Caco-2 (cell line): ENCODE measurements around the gene SQSTM1. TPM values are rescaled to one million over a fixed set of nuclear protein-coding genes. Genes with fewer than 3 reads are reported as not detected.

ENCODE experiments used
- BruUV-seq: library from RNA; stranded (reverse); fragments of 400-500 nt; replicated peaks from 2 replicates; lab custom pipeline; 2021; lab: Mats Ljungman, UMichigan
- CTCF ChIA-PET: fragments of 300-600 bp; sonication (Branson Sonifier 250); formaldehyde crosslinking; loops from one replicate; lab custom pipeline; 2022; ENCODE audit warnings: antibody characterized with exemption; lab: Charles Lee
- POLR2A ChIA-PET: fragments of 300-600 bp; sonication (Branson Sonifier 250); formaldehyde crosslinking; loops from one replicate; lab custom pipeline; 2022; ENCODE audit warnings: antibody characterized with exemption; lab: Charles Lee
- DNase-seq, 2 experiments: peaks; one replicate each; pipeline versions ENCODE4 v3.0.0 to v3.0.0-alpha.2; 2020 to 2022
- H3K27me3 ChIP-seq: replicated peaks from 2 replicates; pipeline ENCODE4 v1.6.0; 2011; ENCODE audit warnings: low read length; ENCODE audit not compliant: control insufficient read depth, insufficient read depth
- H3K36me3 ChIP-seq: 2 replicates; pipeline ENCODE4 v1.5.1; 2011; ENCODE audit warnings: low read length; ENCODE audit not compliant: control insufficient read depth, insufficient read depth
- H3K4me1 ChIP-seq: fragments of 250-450 bp; sonication (Bioruptor Pico); 2 replicates; pipeline ENCODE4 v1.5.1; 2020; ENCODE audit warnings: mild to moderate bottlenecking
- H3K4me3 ChIP-seq: 2 replicates; pipeline ENCODE4 v1.5.1; 2011; ENCODE audit warnings: low read depth, mild to moderate bottlenecking, control low read depth, low read length
- H3K9me3 ChIP-seq: fragments of 250-450 bp; sonication (Bioruptor Pico); 2 replicates; pipeline ENCODE4 v1.5.1; 2020; ENCODE audit warnings: mild to moderate bottlenecking, moderate library complexity
- H3K27ac Mint-ChIP-seq: one replicate; pipeline ENCODE4 v1.8.0; 2022; ENCODE audit warnings: mixed read lengths; ENCODE audit not compliant: unreplicated experiment
- H3K27me3 Mint-ChIP-seq: one replicate; pipeline ENCODE4 v1.8.0; 2022; ENCODE audit warnings: mixed read lengths; ENCODE audit not compliant: insufficient read depth, unreplicated experiment
- H3K36me3 Mint-ChIP-seq: one replicate; pipeline ENCODE4 v1.8.0; 2022; ENCODE audit warnings: mild to moderate bottlenecking, mixed read lengths; ENCODE audit not compliant: insufficient read depth, unreplicated experiment
- H3K4me1 Mint-ChIP-seq: one replicate; pipeline ENCODE4 v1.8.0; 2022; ENCODE audit warnings: low read depth, mixed read lengths; ENCODE audit not compliant: unreplicated experiment
- H3K4me3 Mint-ChIP-seq: one replicate; pipeline ENCODE4 v1.8.0; 2022; ENCODE audit warnings: mild to moderate bottlenecking, moderate library complexity, mixed read lengths; ENCODE audit not compliant: unreplicated experiment
- H3K9me3 Mint-ChIP-seq: one replicate; pipeline ENCODE4 v1.8.0; 2022; ENCODE audit warnings: mixed read lengths; ENCODE audit not compliant: unreplicated experiment
- intact Hi-C: fragments of 100-400 bp; cut with micrococcal nuclease; formaldehyde crosslinking; loops from one replicate; pipeline ENCODE4 v1.10.0; 2022; ENCODE audit not compliant: unreplicated experiment
- total RNA-seq: library from RNA; stranded (reverse); gene quantifications from 2 replicates; pipeline ENCODE4 v1.2.3, GENCODE V29; 2022
- TF ChIP-seq, protein P1 (sequence below), 2 experiments: fragments of 200-600 bp in 1 of 2; IDR thresholded peaks; 1 replicate in 1 of 2; 2 replicates in 1 of 2; pipeline versions ENCODE4 v1.5.1 to v1.8.0; 2011 to 2022; ENCODE audit warnings: antibody characterized with exemption in 1 of 2, control low read depth in 1 of 2, inconsistent platforms in 1 of 2, low read depth in 1 of 2, low read length in 1 of 2, mild to moderate bottlenecking in 1 of 2, moderate library complexity in 1 of 2; ENCODE audit not compliant: insufficient read depth in 1 of 2, severe bottlenecking in 1 of 2, unreplicated experiment in 1 of 2

SQSTM1 gene
- total RNA-seq, 1 experiment from 2014 or later, result 259 TPM

DNA sequence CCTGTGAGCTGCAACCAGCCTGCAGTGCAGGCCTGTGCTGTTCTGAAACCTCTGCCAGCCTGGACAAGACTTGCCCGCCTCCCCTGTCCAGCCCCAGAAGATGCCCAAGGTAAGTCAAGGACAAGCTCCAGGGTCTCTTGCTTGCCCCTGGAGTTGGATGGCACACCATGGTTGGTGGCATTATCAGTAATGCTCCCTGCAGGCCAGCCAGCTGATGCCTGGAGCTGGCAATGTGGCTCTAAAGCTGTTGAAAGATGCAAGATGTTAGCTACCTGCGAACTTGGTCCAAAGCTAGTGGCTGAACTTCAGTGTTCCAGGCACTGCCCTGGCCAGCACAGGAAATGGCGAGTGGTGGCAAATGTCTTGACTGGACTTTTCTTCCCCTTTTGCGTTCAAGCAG, 40.9 kb upstream of the SQSTM1 start:
- CTCF ChIA-PET, result no interaction called here

DNA sequence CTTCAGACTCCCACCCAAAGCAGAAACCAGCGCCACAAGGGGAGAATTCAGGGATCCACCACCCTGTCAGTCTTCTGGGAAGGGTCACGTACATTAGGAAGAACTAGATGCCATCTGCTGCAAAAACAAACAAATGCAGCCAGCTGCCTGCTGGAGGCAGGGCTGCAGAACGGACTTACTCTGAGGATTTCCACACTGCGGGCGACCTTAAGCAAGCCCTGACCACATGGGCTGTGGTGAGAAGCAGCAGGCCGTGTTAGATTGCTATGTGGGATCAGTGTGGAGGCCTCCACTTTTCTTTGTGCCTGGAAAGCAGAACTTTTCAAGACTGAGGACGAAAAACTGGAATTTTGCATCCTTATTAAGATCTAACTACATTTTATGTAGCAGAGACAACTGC, 40.3 kb upstream of the SQSTM1 start:
- TF ChIP-seq, protein P1, sequence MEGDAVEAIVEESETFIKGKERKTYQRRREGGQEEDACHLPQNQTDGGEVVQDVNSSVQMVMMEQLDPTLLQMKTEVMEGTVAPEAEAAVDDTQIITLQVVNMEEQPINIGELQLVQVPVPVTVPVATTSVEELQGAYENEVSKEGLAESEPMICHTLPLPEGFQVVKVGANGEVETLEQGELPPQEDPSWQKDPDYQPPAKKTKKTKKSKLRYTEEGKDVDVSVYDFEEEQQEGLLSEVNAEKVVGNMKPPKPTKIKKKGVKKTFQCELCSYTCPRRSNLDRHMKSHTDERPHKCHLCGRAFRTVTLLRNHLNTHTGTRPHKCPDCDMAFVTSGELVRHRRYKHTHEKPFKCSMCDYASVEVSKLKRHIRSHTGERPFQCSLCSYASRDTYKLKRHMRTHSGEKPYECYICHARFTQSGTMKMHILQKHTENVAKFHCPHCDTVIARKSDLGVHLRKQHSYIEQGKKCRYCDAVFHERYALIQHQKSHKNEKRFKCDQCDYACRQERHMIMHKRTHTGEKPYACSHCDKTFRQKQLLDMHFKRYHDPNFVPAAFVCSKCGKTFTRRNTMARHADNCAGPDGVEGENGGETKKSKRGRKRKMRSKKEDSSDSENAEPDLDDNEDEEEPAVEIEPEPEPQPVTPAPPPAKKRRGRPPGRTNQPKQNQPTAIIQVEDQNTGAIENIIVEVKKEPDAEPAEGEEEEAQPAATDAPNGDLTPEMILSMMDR (IDR thresholded peaks at IDR 0.05; ENCODE audit: insufficient read depth in 1 of 2, low read depth in 1 of 2, low read length in 1 of 2, severe bottlenecking in 1 of 2, unreplicated experiment in 1 of 2), result no peak
- H3K4me3 ChIP-seq, result no peak overlapping the region
- no peak for DNase-seq
- BruUV-seq, result no TSS peak
- no peaks in the 10 kb centered on the region for H3K9me3 ChIP-seq
- ChIA-PET CTCF (interaction anchor here (1.1 kb wide), 1 partner anchor 17 kb away, joined by 3 read pairs; no protein-coding TSS in a partner anchor), POLR2A (no interaction called here)
- H3K27me3 ChIP-seq, result no peaks in the 10 kb centered on the region
- H3K4me3 Mint-ChIP-seq, result no peak overlapping the region
- H3K36me3 Mint-ChIP-seq, result peaks cover 53% of the 10 kb centered on the region
- H3K4me1 Mint-ChIP-seq, result no peaks in the 10 kb centered on the region
- no peak overlapping the region for H3K27ac Mint-ChIP-seq
- H3K36me3 ChIP-seq, result no peaks in the 10 kb centered on the region; the same call in 1 of the 2 replicates
- H3K9me3 Mint-ChIP-seq, result no peaks in the 10 kb centered on the region
- intact Hi-C loops, result no loop called here
- no peaks in the 10 kb centered on the region for H3K27me3 Mint-ChIP-seq
- H3K4me1 ChIP-seq, result no peaks in the 10 kb centered on the region

More for the DNA sequence above, 40.9 kb upstream of the SQSTM1 start:
- Histone ChIP-seq H3K36me3 (no peaks in the 10 kb centered on the region; the same call in 1 of the 2 replicates), H3K27me3 (no peaks in the 10 kb centered on the region), H3K4me1 (no peaks in the 10 kb centered on the region), H3K9me3 (no peaks in the 10 kb centered on the region), H3K4me3 (no peak overlapping the region)
- POLR2A ChIA-PET, result no interaction called here
- H3K27me3 Mint-ChIP-seq, result no peaks in the 10 kb centered on the region
- H3K27ac Mint-ChIP-seq, result no peak overlapping the region
- DNase-seq, result no peak
- no peaks in the 10 kb centered on the region for H3K9me3 Mint-ChIP-seq
- no TSS peak for BruUV-seq
- peaks cover 53% of the 10 kb centered on the region for H3K36me3 Mint-ChIP-seq
- no peak overlapping the region for H3K4me3 Mint-ChIP-seq
- TF ChIP-seq, protein P1 (IDR thresholded peaks at IDR 0.05; ENCODE audit: insufficient read depth in 1 of 2, low read depth in 1 of 2, low read length in 1 of 2, severe bottlenecking in 1 of 2, unreplicated experiment in 1 of 2), result no peak
- intact Hi-C loops, result no loop called here
- no peaks in the 10 kb centered on the region for H3K4me1 Mint-ChIP-seq

DNA sequence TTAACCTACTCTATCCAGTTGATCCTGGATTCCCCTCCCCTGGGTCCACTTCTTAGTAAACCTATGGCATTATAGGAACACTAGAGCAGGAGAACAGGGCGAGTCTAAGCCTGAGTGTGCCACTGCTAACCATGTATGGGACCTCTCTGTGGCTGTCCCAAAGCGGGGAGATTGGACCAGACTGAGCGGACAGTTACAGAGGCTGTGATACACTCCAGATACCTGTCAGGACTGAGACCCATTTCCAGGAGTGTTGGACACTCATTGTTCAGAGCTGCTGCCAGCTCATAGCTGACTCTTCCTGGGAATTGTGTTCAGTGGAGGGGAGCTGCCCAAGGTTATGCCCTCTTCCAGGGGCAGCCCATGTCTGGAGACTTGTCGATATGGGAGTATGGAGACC, 38.9 kb upstream of the SQSTM1 start:
- no peaks in the 10 kb centered on the region; the same call in 1 of the 2 replicates for H3K36me3 ChIP-seq
- no peaks in the 10 kb centered on the region for H3K27me3 ChIP-seq
- H3K27ac Mint-ChIP-seq, result no peak overlapping the region
- DNase-seq, result no peak
- H3K27me3 Mint-ChIP-seq, result no peaks in the 10 kb centered on the region
- peaks cover 47% of the 10 kb centered on the region for H3K36me3 Mint-ChIP-seq
- H3K9me3 Mint-ChIP-seq, result no peaks in the 10 kb centered on the region
- intact Hi-C loops, result no loop called here
- CTCF ChIA-PET, result interaction anchor here (1.1 kb wide), 1 partner anchor 18 kb away, joined by 3 read pairs; no protein-coding TSS in a partner anchor
- H3K4me3 Mint-ChIP-seq, result no peak overlapping the region
- POLR2A ChIA-PET, result no interaction called here
- no peaks in the 10 kb centered on the region for H3K9me3 ChIP-seq
- TF ChIP-seq, protein P1 (IDR thresholded peaks at IDR 0.05; ENCODE audit: insufficient read depth in 1 of 2, low read depth in 1 of 2, low read length in 1 of 2, severe bottlenecking in 1 of 2, unreplicated experiment in 1 of 2), result no peak
- no TSS peak for BruUV-seq
- no peak overlapping the region for H3K4me3 ChIP-seq
- H3K4me1 ChIP-seq, result no peaks in the 10 kb centered on the region
- H3K4me1 Mint-ChIP-seq, result no peaks in the 10 kb centered on the region
